G401 (cell line): ENCODE measurements around the gene AFAP1L1. TPM values are rescaled to one million over a fixed set of nuclear protein-coding genes. Genes with fewer than 3 reads are reported as not detected.
"Not testable (repeated sequence)": the region's sequence is repeated elsewhere in the genome, so short reads cannot be mapped to it uniquely, and the experiment has no call there.

ENCODE experiments used
- DNase-seq: peaks from one replicate; pipeline ENCODE4 v3.0.0-alpha.2; 2015; ENCODE audit warnings: low spot score
- in situ Hi-C: cut with HindIII; loops from 2 replicates; pipeline ENCODE4 v1.10.0; 2016; ENCODE audit warnings: low sequenced_read_pairs, mixed read lengths
- total RNA-seq: library from RNA; depleted of rRNA; stranded (reverse); fragments of >200 nt; shearing (Covaris generic); gene quantifications from 2 replicates; pipeline ENCODE4 v1.2.3, GENCODE V29; 2014; rRNA removed

Gene AFAP1L1
- total RNA-seq, 1 experiment from 2014 or later: 0.14 TPM

- DNase-seq: no peak
- in situ Hi-C loops: no loop called here
Observed at GRCh38 chr5:149379818-149380374, 108.2 kb downstream of the AFAP1L1 start.

- DNase-seq: no peak
- in situ Hi-C loops: no loop called here
Observed at GRCh38 chr5:149380466-149381121, 108.9 kb downstream of the AFAP1L1 start.

GRCh38 chr5:149381261-149381985 is 109.8 kb downstream of the AFAP1L1 start:
- in situ Hi-C loops: no loop called here
- no peak for DNase-seq

- DNase-seq: peak; percentile 42
- in situ Hi-C loops: no loop called here
Observed at GRCh38 chr5:149381986-149382338, 110.3 kb downstream of the AFAP1L1 start.

- in situ Hi-C loops: no loop called here
- DNase-seq: no peak
Observed at GRCh38 chr5:149382517-149383220, 111.0 kb downstream of the AFAP1L1 start.

GRCh38 chr5:149383399-149383798 is 111.7 kb downstream of the AFAP1L1 start:
- in situ Hi-C loops: no loop called here
- DNase-seq: no peak

GRCh38 chr5:149386166-149386565 is 114.5 kb downstream of the AFAP1L1 start:
- DNase-seq: no peak
- in situ Hi-C loops: no loop called here

- in situ Hi-C loops: no loop called here
- DNase-seq: peak; percentile 12
Observed at GRCh38 chr5:149387081-149387631, 115.5 kb downstream of the AFAP1L1 start.

- DNase-seq: no peak
- in situ Hi-C loops: no loop called here
Observed at GRCh38 chr5:149387982-149388381, 116.3 kb downstream of the AFAP1L1 start.

- in situ Hi-C loops: no loop called here
Observed at GRCh38 chr5:149388498-149389190, 117.0 kb downstream of the AFAP1L1 start.

GRCh38 chr5:149389552-149390495 is 118.2 kb downstream of the AFAP1L1 start:
- DNase-seq: peak; percentile 9
- in situ Hi-C loops: no loop called here

More at GRCh38 chr5:149388498-149389190, 117.0 kb downstream of the AFAP1L1 start:
- DNase-seq: no peak

GRCh38 chr5:149391076-149391475 is 119.4 kb downstream of the AFAP1L1 start:
- in situ Hi-C loops, DNase-seq: not testable (repeated sequence)

Other genes starting within 250 kb of the AFAP1L1 start
- gene SH3TC2, start 208.8 kb upstream of the AFAP1L1 start, total RNA-seq: not detected in 2 replicates
- gene ABLIM3, start 130.4 kb upstream of the AFAP1L1 start, total RNA-seq: 1.1 TPM in 1 of 2 replicates, not detected in the other
- gene GRPEL2, start 73.6 kb downstream of the AFAP1L1 start, total RNA-seq: 18.1 and 22.9 TPM in 2 replicates
- 13.0 and 14.0 TPM in 2 replicates for gene PCYOX1L, start 86.2 kb downstream of the AFAP1L1 start, total RNA-seq
- 0.27 and 1.4 TPM in 2 replicates for gene IL17B, start 107.4 kb downstream of the AFAP1L1 start, total RNA-seq